NT2/D1 (cell line): ENCODE measurements around the gene TUBB4B.

Source experiments
- DNase-seq: peaks from one replicate; pipeline ENCODE4 v3.0.0-alpha.2; 2011; ENCODE audit warnings: low read depth, low spot score
- H3K27me3 ChIP-seq: 2 replicates; pipeline ENCODE4 v1.6.0; 2011; ENCODE audit warnings: mild to moderate bottlenecking; ENCODE audit not compliant: insufficient read length, insufficient read depth
- H3K36me3 ChIP-seq: 2 replicates; pipeline ENCODE4 v1.6.1; 2011; ENCODE audit warnings: mild to moderate bottlenecking, low read length, mixed read lengths; ENCODE audit not compliant: insufficient read depth, insufficient read length
- H3K4me1 ChIP-seq: 2 replicates; pipeline ENCODE4 v1.5.1; 2011; ENCODE audit not compliant: insufficient read depth, insufficient read length
- H3K4me3 ChIP-seq: 2 replicates; pipeline ENCODE4 v1.5.1; 2011; ENCODE audit warnings: low read depth; ENCODE audit not compliant: insufficient read length
- H3K9ac ChIP-seq: 2 replicates; pipeline ENCODE4 v1.6.0; 2011; ENCODE audit warnings: low read depth; ENCODE audit not compliant: insufficient read length
- H3K9me3 ChIP-seq: 2 replicates; pipeline ENCODE4 v1.5.1; 2011; ENCODE audit warnings: mild to moderate bottlenecking, low read length; ENCODE audit not compliant: insufficient read depth
- SUZ12 ChIP-seq: IDR thresholded peaks from 2 replicates; pipeline ENCODE4 v1.6.1; 2011; ENCODE audit not compliant: insufficient read length, insufficient read depth; ENCODE audit errors: extremely low read depth
- YY1 ChIP-seq: IDR thresholded peaks from 2 replicates; pipeline ENCODE4 v1.6.1; 2011; ENCODE audit not compliant: insufficient read length, insufficient read depth
- ZNF274 ChIP-seq: IDR thresholded peaks from 2 replicates; pipeline ENCODE4 v1.6.1; 2011; ENCODE audit warnings: mild to moderate bottlenecking, low read depth, low read length

Gene TUBB4B

DNA sequence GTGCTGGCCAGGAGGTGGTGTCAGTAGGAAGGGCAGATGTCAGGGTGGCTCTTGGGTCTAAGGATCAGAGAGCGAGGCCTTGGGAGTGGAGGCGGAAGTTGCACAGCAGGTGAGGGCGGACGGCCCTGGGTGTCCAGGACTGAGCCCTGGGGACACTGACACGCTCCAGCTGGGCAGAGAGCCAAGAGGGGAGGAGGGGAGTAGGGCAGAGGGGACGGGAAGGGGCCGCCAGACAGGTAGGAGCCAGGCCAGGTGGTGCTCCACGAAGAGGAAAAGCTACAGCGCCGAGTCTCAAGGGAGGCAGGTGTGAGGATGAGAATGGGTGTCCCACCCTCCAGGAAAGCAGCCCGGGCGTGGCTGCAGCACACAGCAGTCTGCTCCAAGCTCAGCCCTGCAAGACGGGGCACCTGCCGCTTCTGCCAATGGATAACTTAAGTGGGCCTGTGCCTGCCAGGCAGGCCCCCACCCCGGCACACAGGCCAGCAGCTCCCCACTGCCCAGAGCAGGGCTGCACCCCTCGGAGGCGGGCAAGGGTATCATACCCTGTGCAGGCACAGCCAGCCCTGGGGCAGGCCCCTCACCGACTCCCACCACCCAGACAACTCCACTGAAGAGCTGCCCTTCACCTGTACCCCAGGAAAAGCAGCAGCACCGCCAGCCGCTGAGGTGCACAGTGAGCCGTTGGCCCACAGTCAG is 45.4 kb upstream of the TUBB4B start:
- H3K4me1 ChIP-seq = peaks cover 36% of the 10 kb centered on the region
- H3K4me3 ChIP-seq = no peak overlapping the region
- H3K27me3 ChIP-seq = no peaks in the 10 kb centered on the region
- peak overlapping the region; percentile 34 for H3K9ac ChIP-seq
- H3K36me3 ChIP-seq = peaks cover 56% of the 10 kb centered on the region
- TF ChIP-seq SUZ12 (no peak), ZNF274 (no peak), YY1 (no peak)
- H3K9me3 ChIP-seq = no peaks in the 10 kb centered on the region
- DNase-seq = no peak

DNA sequence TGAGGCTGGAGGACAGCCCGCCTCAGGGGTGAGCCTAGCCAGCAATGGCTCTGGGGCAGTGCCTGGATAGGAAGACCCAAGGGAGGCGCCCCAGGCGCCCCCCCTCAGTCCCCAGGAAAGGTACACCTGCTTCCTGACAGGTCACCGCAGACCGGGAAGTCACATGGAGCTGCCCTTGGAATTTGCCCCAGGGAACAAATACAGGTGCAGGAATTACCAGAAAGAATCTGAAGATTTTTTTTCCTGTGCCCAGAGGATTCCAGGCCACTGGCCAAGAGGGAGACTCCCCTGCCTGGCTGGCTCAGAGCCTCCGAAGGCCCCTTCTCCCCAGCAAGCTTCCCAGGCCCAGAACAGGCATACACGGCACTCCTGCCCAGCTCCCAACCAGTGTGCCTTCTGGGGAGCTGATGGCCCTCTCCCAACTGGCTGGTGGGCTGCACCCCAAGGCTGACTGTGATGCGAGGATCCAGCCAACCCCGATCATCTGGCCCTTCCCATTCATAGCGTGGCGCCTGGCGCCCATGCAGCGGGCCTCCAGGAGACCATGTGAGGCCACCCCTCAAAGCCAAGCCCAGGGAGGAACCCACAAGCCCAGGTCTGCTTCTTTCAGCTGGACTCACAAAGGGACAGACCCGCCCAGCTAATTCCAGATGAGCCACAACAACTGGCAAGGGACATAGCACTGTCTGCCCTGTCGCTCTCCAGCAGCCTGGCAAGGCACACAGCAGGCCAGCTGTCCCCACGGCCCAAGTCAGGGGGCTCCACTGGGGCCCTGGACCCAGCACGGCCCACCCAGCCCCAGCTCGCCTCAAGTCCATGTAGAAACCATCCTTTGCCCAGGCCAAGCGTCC is 42.8 kb upstream of the TUBB4B start:
- Histone ChIP-seq H3K36me3 (peaks cover 33% of the 10 kb centered on the region), H3K9me3 (no peaks in the 10 kb centered on the region), H3K9ac (peak overlapping the region; percentile 77), H3K4me3 (peak overlapping the region; percentile 37), H3K27me3 (no peaks in the 10 kb centered on the region), H3K4me1 (peaks cover 33% of the 10 kb centered on the region)
- no peak for DNase-seq
- TF ChIP-seq SUZ12 (no peak), YY1 (no peak), ZNF274 (no peak)

DNA sequence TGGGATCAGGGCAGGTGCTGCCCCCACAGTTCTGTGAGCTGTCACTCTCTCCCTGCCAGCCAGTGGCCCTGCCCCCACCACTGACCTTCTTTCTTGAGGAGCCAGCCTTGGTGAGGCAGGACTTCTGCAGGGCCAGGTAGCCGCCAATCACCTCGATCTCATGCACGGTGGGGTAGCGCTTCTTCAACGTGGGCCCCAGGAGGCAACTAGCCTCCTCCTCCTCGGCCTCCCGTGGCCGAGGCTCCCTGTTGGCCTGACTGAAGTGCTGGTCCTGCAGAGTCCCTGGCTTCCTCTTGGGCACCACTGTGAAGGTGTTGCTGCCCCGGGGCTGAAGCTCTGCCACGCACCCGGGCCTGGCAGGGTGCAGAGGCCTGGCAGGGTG is 42.2 kb upstream of the TUBB4B start:
- DNase-seq = no peak
- Histone ChIP-seq H3K4me3 (peak overlapping the region; percentile 37), H3K27me3 (no peaks in the 10 kb centered on the region), H3K4me1 (peaks cover 31% of the 10 kb centered on the region), H3K9me3 (no peaks in the 10 kb centered on the region), H3K36me3 (peaks cover 33% of the 10 kb centered on the region), H3K9ac (peak overlapping the region; percentile 77)
- TF ChIP-seq ZNF274 = no peak
- TF ChIP-seq SUZ12 = no peak
- TF ChIP-seq YY1 = no peak

DNA sequence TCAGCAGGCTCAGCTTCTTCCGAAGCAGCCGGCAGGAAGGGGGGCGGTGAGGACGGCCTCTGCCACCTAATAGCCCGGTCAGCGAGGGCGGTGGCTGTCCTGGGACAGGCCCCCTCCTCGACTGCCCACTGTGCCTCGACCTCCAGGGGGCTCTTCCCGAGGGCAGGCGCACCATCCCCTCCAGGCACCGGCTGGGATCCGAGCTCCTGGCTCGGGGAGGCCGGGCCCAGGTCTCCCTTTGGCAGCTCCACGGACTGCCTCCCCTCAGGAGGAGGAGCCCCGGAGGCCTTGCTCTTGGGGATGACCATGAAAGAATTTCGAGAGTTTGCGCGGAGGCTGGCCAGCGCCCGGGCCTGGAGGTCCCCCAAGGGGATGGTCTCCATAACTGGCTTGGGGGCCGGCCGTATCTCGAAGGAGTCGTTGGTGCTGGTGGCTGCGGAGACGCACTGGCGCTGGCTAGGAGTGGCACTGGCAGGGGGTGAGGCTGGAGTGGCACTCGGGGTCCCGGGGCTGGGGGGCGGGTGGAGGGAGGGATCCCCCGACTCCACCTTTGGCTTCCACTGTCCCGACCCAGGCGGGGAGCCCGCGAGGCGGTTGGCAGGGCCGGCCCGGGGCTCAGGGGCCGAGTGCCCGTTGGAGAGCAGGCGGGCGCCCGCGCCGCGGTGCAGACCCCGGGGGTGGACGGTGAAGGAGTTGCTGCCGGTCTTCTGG is 41.5 kb upstream of the TUBB4B start:
- Histone ChIP-seq H3K4me1 (peaks cover 27% of the 10 kb centered on the region), H3K9me3 (no peaks in the 10 kb centered on the region)
- DNase-seq = no peak

DNA sequence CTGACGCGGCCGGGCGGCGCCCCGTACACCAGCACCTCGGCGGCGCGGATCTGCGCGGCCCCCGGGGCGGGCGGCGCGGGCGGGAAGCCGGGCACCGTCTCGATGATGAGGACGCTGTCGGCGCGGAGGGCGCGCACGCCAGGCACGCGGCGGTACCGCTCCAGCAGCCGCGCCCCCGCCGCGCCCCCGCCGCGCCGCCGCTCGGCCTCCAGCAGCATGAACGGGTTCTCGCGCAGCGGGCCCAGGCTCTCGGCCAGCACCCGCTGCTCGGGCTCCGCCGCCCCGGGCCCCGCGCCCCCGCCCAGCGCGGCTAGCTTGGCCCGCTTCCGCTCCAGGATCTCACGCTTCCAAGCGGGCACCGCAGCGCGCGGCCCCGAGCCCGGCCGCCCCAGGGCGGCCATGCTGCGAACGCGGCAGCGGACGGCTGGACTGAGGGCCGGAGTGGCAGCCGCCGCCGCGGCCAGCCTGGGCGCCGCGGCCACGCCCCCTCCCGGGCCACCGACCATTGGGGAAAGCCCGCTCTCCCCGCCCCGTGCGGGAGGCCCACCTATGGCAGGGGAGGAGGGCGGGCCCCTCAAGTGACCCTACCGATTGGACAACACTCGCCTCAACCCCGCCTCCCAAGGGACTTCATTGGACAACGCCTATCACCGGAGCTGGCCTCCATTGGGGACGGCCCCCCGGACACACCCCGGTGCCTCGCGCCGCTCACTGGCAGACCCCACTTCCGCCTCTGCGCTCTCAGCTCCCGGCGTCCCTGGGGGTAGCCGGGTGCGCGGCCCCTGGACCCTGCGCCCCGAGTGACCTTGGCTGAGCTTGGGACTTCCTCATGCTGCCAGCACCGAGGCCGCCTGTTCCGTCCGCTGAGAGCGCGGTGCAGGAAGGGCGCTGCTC is 40.5 kb upstream of the TUBB4B start, which contains the start of gene TPRN:
TSS of gene TPRN (minus strand) at position 431 of the 894 bp plus-strand sequence. CDS start at position 401, 30 bp downstream.
- H3K9ac ChIP-seq = peak within 1 kb of the TSS; percentile 98
- peaks cover 21% of the 10 kb centered on the region for H3K4me1 ChIP-seq
- no peaks in the 10 kb centered on the region for H3K9me3 ChIP-seq
- no peaks in the 10 kb centered on the region for H3K27me3 ChIP-seq
- H3K4me3 ChIP-seq = peak within 1 kb of the TSS; percentile 80
- no peak for TF ChIP-seq ZNF274
- TF ChIP-seq YY1 = no peak
- TF ChIP-seq SUZ12 = no peak
- peaks cover 34% of the 10 kb centered on the region for H3K36me3 ChIP-seq
- peak; percentile 99 for DNase-seq

More for the DNA sequence above, 41.5 kb upstream of the TUBB4B start:
- Histone ChIP-seq H3K36me3 (peaks cover 40% of the 10 kb centered on the region), H3K4me3 (peak overlapping the region; percentile 37), H3K9ac (peak overlapping the region; percentile 77), H3K27me3 (no peaks in the 10 kb centered on the region)
- no peak for TF ChIP-seq ZNF274
- TF ChIP-seq SUZ12 = no peak
- TF ChIP-seq YY1 = no peak

DNA sequence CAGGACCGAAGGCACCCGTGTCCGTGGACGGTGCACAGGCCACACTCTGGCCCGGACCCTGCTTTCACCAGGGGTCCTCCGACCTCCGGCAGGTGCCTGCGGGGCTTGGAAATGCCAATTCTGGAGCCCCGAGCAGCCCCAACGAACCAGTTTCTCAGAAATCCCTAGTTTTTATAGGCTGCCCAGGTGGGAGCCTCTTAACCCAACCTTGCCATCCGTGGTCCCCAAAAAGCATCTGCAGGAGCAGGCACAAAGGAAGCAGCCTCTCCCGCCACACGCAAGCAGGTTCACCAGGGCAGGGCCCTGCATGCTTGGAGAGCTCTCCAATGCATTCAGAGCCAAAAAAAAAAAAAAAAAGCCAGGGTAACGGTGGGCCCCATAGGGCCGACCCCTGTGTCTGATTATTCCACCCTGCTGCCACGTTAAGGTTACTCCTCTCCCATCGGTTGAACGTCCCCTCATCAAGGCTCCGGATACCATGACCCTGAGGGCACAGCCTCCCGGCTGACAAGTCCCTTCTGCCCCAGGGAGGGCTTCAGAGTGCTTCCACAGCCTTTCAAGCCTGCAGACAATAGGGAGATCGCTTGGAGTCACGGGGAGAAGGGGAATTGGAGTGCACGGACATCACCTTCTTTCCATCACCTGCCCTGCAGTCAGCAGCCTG is 39.8 kb upstream of the TUBB4B start:
- no peak for TF ChIP-seq YY1
- no peak for DNase-seq
- Histone ChIP-seq H3K27me3 (no peaks in the 10 kb centered on the region), H3K36me3 (peaks cover 30% of the 10 kb centered on the region), H3K9ac (peak overlapping the region; percentile 98), H3K9me3 (no peaks in the 10 kb centered on the region), H3K4me3 (peak overlapping the region; percentile 80), H3K4me1 (peaks cover 18% of the 10 kb centered on the region)
